GM12874 (cell line): ENCODE measurements around the gene ACSL6.

Experiments
- CTCF ChIP-seq: IDR thresholded peaks from 2 replicates; pipeline ENCODE4 v1.5.1; 2011; ENCODE audit warnings: low read depth, mild to moderate bottlenecking, control low read depth, low read length, moderate library complexity; ENCODE audit not compliant: insufficient read depth

ACSL6 gene

GRCh38 chr5:131988601-131989000 is 22.9 kb downstream of the ACSL6 start:
- no peak for TF ChIP-seq CTCF

- TF ChIP-seq CTCF, result no peak
Observed at GRCh38 chr5:131987251-131987650, 24.2 kb downstream of the ACSL6 start.

GRCh38 chr5:131986161-131986912 is 25.1 kb downstream of the ACSL6 start:
- TF ChIP-seq CTCF, result no peak

GRCh38 chr5:131984956-131985665 is 26.3 kb downstream of the ACSL6 start:
- no peak for TF ChIP-seq CTCF

GRCh38 chr5:131983244-131983771 is 28.1 kb downstream of the ACSL6 start:
- TF ChIP-seq CTCF, result no peak

- no peak for TF ChIP-seq CTCF
Observed at GRCh38 chr5:131981516-131981915, 29.9 kb downstream of the ACSL6 start.

GRCh38 chr5:131980696-131981095 is 30.8 kb downstream of the ACSL6 start:
- TF ChIP-seq CTCF, result no peak
